NAMALWA (cell line): ENCODE data around the gene FNDC3B.

Experiments used
- DNase-seq: peaks from one replicate; pipeline ENCODE4 v3.0.0-alpha.2; 2015; ENCODE audit warnings: low spot score

The FNDC3B gene

DNA sequence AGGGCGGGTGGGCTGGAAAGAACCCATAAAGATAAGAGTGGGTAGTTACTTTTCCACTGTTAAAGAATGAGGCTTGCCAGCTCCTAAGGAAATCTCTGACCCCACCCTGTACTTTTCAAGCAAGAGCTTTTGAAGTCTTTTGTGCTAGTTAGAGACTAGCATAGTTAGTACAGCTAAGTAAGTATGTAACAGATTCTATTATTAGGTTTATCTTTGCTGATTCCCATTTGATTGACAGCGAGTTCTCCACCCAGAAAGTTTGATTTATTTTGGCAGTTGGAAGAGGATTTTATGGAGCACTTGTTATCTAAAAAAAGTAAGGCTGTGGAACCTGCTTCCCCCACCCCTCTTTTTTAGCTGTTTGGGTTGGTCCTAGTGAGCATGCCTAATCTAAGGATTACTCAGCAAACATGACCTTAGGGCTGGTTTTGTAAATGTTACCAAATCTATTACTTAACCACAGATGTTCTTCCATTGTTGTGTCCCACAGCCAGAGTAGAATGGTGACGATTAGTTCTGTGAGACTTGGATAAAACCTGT lies 57.6 kb downstream of the FNDC3B start:
- no peak for DNase-seq

DNA sequence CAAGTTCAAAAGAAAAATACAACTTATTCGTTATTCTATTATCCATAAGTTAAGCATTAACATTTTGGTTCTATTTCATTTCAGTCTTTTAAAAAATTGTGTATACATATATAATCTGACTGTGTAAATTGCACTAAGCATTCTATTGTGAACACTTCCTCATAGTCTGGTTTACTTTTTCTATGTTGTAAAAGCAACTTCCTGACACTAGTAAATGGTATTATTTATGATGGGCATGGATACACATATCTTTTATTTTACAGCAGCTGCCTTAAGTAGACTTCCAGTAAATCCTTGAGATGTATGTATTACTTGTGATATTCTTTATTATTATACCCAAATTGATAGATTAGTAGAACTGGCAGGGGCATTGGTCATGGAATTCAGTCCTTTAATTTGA lies 58.2 kb downstream of the FNDC3B start:
- DNase-seq = no peak

GRCh38 chr3:172098698-172099494 lies 59.5 kb downstream of the FNDC3B start:
- no peak for DNase-seq

- DNase-seq = peak; percentile 69
Observed at GRCh38 chr3:172099495-172099808, 60.1 kb downstream of the FNDC3B start.

- DNase-seq = peak; percentile 84
Observed at GRCh38 chr3:172100482-172100881, 61.1 kb downstream of the FNDC3B start.

DNA sequence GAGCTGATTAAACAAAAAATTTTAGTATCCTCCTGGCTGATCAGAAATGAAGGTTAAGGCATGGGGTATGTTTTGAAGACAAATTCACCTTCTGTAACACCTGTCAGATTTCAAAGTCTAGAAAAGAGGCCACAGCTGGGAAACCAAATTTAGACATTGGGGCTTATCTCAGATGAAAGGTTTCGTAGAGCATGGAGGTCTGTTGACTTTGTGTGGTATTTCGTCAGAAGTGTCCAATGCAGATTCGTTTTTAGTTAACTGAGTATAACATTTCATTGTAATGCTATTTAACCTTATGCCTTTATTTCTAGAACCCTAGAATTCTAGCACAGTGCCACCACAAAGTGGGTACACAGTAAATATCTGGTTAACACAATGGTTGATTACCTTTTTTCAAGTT lies 61.7 kb downstream of the FNDC3B start:
- DNase-seq = peak; percentile 94

GRCh38 chr3:172102123-172102882 lies 62.9 kb downstream of the FNDC3B start:
- DNase-seq = peak; percentile 87

DNA sequence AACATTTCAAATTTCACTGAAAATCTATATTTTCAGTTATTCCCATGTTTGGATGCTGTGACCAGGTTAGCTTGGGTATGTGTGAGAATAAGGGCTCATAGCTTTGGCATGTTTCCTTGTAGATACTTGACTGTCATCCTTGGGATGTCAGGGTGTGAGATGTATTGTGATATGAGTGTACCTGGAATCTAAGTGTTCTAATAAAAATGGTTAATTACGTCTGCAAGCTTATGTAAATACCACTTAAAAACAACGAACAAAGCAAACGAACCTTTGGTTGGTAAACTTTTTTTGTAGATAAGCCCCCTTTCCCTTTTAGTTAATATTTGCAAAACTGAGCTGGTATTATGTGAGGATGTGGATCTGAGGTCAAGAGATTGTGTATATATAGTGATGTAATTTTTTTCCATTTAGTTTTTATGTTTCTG lies 63.5 kb downstream of the FNDC3B start:
- DNase-seq = no peak

GRCh38 chr3:172103724-172104123 lies 64.3 kb downstream of the FNDC3B start:
- peak; percentile 70 for DNase-seq

DNA sequence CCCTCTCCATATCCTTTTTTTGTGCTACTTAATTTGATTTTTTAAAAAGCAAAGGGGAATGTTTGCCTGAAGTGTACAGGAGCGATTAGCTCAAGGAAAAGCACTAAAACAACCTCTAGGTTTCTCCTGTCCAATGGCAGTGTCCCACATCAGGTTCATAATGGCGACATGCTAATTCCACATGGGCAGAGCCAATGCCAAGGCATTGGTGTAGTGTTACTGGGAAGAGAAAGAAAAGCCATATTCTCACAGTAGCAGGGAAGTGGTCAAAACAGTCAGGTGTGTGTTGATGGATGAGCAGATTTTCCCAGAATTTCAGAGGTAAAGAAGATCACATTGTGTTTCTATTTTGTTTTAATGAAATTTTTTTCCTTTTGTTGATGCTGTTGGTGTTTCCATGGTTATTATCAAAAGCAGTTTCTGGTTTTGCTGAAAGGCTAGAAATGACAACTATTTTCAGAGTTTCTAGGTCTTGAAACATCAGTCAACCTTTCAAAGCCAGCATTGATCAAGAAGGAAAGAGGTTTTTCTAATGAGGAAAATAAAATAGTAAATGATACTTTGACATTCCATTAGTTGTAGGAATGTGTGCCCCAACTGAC lies 65.2 kb downstream of the FNDC3B start:
- DNase-seq = no peak

DNA sequence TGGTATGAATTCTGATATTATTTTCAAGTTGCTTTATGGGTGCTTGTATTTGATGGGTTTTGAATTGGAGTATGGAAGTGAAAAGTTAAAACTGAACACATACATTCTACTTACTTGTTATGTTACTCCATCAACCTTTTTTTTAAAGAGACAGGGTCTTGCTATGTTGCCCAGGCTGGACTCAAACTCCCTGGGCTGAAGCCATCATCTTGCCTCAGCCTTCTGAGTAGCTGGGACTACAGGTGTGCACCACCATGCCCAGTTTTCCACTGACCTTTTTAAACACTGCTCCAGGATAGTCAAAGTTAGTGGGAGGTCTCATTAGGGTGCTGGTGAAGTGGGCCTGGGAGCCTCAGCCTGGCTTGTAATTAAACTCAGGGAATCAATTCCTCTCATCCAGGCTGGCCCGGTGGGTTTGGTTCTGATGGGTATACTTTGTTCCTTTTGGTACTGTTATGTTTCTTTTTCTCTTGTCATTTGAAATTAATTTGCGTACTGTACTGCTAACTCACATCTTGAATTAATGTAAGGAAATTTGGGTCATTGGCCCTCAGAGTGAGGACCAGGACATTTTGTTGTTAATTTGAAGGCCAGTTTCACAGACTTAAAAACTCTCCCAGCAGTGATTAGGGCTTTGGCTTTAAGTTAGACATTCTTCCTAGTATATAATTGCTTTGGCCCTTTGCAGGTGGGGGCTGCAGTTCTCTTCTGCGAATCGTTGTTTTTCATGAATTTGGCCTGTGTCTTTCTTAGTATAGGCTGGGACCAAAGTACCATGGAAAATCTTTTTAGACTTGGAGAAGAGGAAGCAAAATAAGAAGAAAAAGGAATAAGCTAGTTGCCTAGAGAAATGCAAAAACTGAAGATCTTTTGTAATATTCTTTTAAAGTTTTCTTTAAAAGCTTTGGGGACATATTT lies 66.9 kb downstream of the FNDC3B start:
- DNase-seq = peak; percentile 44

DNA sequence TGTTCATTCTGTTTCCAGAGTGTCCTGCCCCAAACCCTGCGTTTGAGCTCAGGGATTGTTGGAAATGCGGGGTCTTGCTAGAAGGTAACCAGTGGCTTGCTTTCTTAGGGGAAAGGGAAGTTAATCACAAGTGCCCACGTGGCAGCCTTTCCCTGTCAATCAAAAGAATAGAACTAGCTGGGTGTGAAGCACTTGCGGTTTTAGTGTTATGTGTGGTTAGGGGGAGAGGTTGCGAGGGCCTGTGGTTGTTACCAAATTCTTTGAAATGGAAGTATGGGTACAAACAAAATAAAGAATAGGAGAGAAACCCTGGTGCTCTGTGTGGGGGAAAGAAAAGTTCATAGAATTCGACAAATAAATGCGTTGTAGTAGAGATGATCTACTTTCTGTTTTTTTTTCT lies 67.6 kb downstream of the FNDC3B start:
- peak; percentile 97 for DNase-seq

- peak; percentile 94 for DNase-seq
Observed at GRCh38 chr3:172107403-172107802, 68.0 kb downstream of the FNDC3B start.

GRCh38 chr3:172110127-172110779 lies 70.9 kb downstream of the FNDC3B start:
- no peak for DNase-seq

DNA sequence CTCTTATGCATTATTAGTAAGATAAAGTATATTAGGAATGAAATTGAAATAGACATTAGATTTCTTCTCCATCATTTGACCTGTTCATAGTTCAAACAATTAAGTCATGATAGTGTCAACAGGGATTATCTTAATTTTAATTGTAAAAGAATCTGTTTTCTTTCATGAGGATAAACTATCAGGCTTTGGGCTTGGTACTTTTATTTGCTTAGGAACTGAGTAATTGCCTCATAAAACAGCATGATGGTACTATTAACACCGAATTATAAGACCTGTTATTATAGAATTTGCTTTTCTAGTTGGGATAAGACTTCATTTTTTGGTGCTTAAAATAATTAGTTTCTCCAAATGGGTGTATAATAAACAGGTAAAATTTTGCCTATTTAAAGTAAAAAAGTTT lies 71.8 kb downstream of the FNDC3B start:
- no peak for DNase-seq

DNA sequence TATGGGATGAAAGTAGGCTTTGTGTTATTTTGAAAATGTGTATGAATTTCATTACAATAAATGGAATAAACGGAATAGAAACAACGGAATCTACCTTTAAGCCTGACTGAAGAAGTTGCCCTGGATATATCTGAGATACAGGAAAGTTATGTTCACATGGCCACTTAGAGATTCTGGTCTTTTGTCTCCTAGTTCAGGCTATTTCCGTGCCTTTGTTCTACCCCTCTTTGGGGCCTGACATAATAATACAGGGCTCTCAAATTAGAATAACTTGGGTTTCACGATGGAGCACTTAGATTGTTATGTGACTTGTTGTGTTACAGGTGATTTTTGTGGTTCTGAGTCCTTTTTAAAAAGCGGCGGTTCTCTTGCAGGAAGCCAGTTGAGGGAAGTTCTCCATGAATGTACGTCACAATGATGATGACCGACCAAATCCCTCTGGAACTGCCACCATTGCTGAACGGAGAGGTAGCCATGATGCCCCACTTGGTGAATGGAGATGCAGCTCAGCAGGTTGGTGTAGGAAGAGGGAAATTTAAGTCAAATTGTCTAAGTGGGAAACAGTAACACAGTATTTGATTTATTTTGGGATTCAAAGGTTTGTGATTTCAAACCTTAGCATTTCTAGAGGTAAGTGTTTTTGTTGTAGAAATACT lies 72.8 kb downstream of the FNDC3B start:
- no peak for DNase-seq

- no peak for DNase-seq
Observed at GRCh38 chr3:172112734-172113120, 73.3 kb downstream of the FNDC3B start.

DNA sequence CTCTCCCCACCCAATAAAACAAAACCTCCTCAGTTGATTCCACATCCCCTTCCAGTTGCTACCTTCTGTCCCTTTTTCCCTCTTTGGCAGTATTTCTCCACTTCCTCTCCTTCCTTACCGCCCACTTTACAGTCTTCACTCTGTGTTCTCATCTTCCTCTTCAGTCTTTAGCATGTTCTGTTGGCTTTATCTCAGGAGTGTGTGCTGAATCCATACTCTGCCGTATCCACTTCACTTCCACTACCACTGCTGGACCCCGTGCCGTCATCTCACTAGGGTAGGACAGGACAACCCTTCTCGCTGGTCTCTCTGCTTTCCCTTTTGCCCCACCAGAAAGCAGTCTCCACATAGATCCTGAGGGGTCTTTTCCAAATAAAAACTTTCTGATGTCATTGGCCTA lies 74.3 kb downstream of the FNDC3B start:
- DNase-seq = no peak

GRCh38 chr3:172115059-172115458 lies 75.7 kb downstream of the FNDC3B start:
- no peak for DNase-seq

DNA sequence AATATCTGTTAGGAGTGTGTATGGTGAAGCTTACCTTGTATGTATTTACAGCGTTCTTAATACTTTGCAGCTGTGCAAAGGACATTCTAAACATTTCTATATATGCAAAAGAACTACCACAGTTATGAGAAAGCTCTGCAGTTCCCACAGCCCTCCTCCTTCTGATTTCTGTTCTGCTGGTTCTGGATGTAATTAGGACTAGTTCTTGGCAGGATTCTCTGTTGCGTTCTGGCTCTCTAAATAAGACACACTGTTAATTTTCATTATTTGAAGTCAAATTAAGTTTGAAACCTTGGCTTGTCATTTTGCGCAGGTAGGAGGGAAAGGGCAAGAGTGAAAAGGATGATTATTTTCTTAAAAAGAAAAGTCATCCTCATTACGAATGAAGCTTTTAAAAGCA lies 76.4 kb downstream of the FNDC3B start:
- DNase-seq = no peak

GRCh38 chr3:172118019-172118418 lies 78.6 kb downstream of the FNDC3B start:
- DNase-seq = no peak
